ENCODE data around the gene EEF1G. TPM values are rescaled to one million over a fixed set of nuclear protein-coding genes. Genes with fewer than 3 reads are reported as not detected.

EEF1G gene
- total RNA-seq, 3 donors from 2014 or later (not counting 1 experiment from before 2014, with no cell fraction given), result 628 to 754 (median 714) TPM

- no peaks in the 10 kb centered on the region for H3K27me3 ChIP-seq (ENCODE audit: control insufficient read depth, insufficient read depth, low read length)
- no peaks in the 10 kb centered on the region for H3K9me3 ChIP-seq (ENCODE audit: control insufficient read depth, insufficient read depth, low read length)
- no peak for TF ChIP-seq CTCF (IDR thresholded peaks at IDR 0.05)
- H3K27ac ChIP-seq (ENCODE audit: low read length), result no peak overlapping the region
- ATAC-seq, result no peak
- no peaks in the 10 kb centered on the region for H3K27me3 Mint-ChIP-seq (ENCODE audit: low read depth in 2 of 2)
- WGBS (ENCODE audit: insufficient coverage), result 96% methylated on average over 19 of the region's 21 CpGs
- DNase-seq, result no peak
- no peak overlapping the region for H3K4me3 ChIP-seq (ENCODE audit: low read length)
- no peak overlapping the region for H3K4me3 Mint-ChIP-seq
- intact Hi-C loops (cut with micrococcal nuclease), result no loop called here
- H3K36me3 ChIP-seq (ENCODE audit: control insufficient read depth, insufficient read depth, low read length), result peaks cover 48% of the 10 kb centered on the region
- H3K27ac Mint-ChIP-seq, result peak overlapping the region; percentile 61 to 75
- H3K9me3 Mint-ChIP-seq, result no peaks in the 10 kb centered on the region
- H3K36me3 Mint-ChIP-seq, result peaks cover 14% of the 10 kb centered on the region
- peaks cover 31 to 59% of the 10 kb centered on the region in 2 donors for H3K4me1 Mint-ChIP-seq
- H3K4me1 ChIP-seq (ENCODE audit: control insufficient read depth, insufficient read depth, low read length), result peaks cover 43% of the 10 kb centered on the region
Measured at GRCh38 chr11:62536301-62536957, 37.3 kb downstream of the EEF1G start.

DNA sequence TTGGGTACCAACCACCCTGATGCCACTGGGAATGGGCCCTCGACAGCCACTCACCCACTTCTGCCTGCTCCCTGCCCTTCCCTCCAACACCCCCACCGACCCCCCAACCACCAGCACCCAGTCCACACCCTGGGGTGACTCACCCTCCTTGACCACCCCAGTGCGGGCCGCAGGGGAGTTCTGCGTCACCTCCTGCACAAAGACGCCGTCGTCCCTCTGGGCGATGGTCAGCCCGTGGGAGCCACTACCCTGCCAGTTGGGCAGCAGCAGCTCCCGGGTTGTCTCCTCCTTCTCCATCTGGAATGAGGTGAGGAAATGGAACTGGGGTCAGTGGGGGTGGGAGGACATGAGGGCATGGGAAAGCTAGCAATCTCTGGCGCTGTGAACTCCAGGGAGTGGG lies 37.9 kb downstream of the EEF1G start:
- WGBS (ENCODE audit: insufficient coverage), result 83% methylated on average over 12 of the region's 12 CpGs
- no peak for DNase-seq
- no peak overlapping the region for H3K27ac ChIP-seq (ENCODE audit: low read length)
- Mint-ChIP-seq H3K4me3 (no peak overlapping the region), H3K36me3 (peaks cover 19% of the 10 kb centered on the region), H3K9me3 (no peaks in the 10 kb centered on the region), H3K27me3 (ENCODE audit: low read depth in 2 of 2) (no peaks in the 10 kb centered on the region), H3K27ac (peak overlapping the region in 1 of 2 donors; percentile 75), H3K4me1 (peaks cover 25 to 53% of the 10 kb centered on the region in 2 donors)
- intact Hi-C loops (cut with micrococcal nuclease), result no loop called here
- H3K27me3 ChIP-seq (ENCODE audit: control insufficient read depth, insufficient read depth, low read length), result no peaks in the 10 kb centered on the region
- no peaks in the 10 kb centered on the region for H3K9me3 ChIP-seq (ENCODE audit: control insufficient read depth, insufficient read depth, low read length)
- H3K4me3 ChIP-seq (ENCODE audit: low read length), result no peak overlapping the region
- peaks cover 54% of the 10 kb centered on the region for H3K36me3 ChIP-seq (ENCODE audit: control insufficient read depth, insufficient read depth, low read length)
- ATAC-seq, result no peak
- TF ChIP-seq CTCF (IDR thresholded peaks at IDR 0.05), result no peak
- peaks cover 37% of the 10 kb centered on the region for H3K4me1 ChIP-seq (ENCODE audit: control insufficient read depth, insufficient read depth, low read length)

DNA sequence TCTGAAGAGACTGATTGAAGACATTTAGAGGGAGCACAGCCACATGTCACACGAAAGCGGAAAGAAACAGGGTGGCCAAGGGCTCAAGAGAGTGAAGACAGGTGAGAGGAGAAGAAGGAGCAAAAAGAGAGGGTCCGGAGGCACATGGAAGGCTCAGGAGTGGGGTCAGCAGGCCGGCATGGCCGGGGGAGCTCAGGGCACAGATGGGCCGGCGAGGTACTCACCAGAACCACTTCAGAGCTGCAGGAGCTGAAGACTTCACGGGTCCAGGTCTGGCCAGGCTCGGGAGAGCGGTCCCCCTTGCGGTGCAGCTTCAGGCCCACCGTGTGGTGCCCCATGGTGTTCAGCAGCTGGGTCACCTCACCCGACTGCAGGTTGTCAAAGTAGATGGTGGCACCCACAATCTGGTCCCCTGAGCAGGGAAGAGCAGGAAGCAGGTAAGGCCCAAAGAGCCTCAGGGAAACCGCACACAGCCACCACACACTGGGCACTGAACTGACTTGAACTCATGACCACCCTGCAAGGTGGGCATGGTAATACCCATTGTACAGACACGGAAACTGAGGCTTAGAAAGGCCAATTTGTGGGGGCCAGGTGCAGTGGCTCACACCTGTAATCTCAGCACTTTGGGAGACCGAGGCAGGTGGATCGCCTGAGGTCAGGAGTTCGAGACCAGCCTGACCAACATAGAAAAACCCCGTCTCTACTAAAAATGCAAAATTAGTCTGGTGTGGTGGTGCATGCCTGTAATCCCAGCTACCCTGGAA lies 38.7 kb downstream of the EEF1G start:
- Mint-ChIP-seq H3K27ac (peak overlapping the region; percentile 37 to 70), H3K9me3 (no peaks in the 10 kb centered on the region), H3K4me3 (peak overlapping the region; percentile 40)

More for the DNA sequence above, 38.7 kb downstream of the EEF1G start:
- no peak overlapping the region for H3K4me3 ChIP-seq (ENCODE audit: low read length)
- no peak for TF ChIP-seq CTCF (IDR thresholded peaks at IDR 0.05)
- H3K36me3 ChIP-seq (ENCODE audit: control insufficient read depth, insufficient read depth, low read length), result peaks cover 63% of the 10 kb centered on the region
- intact Hi-C loops (cut with micrococcal nuclease), result no loop called here
- no peak overlapping the region for H3K27ac ChIP-seq (ENCODE audit: low read length)
- peaks cover 28% of the 10 kb centered on the region for H3K4me1 ChIP-seq (ENCODE audit: control insufficient read depth, insufficient read depth, low read length)
- H3K36me3 Mint-ChIP-seq, result peaks cover 19% of the 10 kb centered on the region
- H3K4me1 Mint-ChIP-seq, result peaks cover 25 to 56% of the 10 kb centered on the region in 2 donors
- DNase-seq (no peak), ATAC-seq (no peak)
- no peaks in the 10 kb centered on the region for H3K9me3 ChIP-seq (ENCODE audit: control insufficient read depth, insufficient read depth, low read length)
- no peaks in the 10 kb centered on the region for H3K27me3 ChIP-seq (ENCODE audit: control insufficient read depth, insufficient read depth, low read length)
- H3K27me3 Mint-ChIP-seq (ENCODE audit: low read depth in 2 of 2), result no peaks in the 10 kb centered on the region
- WGBS (ENCODE audit: insufficient coverage), result 96% methylated on average over 19 of the region's 19 CpGs

Measured in natural killer cell (primary cell).